Upper lobe of left lung (tissue), 4 donors: ENCODE results near the gene MYZAP.

Experiments
- CTCF ChIP-seq, 6 experiments: fragments of 450-650 bp in 4 of 6; fragments of 200-600 bp in 2 of 6; sonication (generic) in 2 of 6; IDR thresholded peaks; one replicate each; pipeline ENCODE4 v1.5.1; 2016 to 2019; ENCODE audit warnings: antibody characterized with exemption in 6 of 6
- POLR2A ChIP-seq, 4 donors: fragments of 450-650 bp; IDR thresholded peaks; one replicate each; pipeline ENCODE4 v1.5.1; 2016 to 2017; ENCODE audit warnings: antibody characterized with exemption in 4 of 4, mild to moderate bottlenecking in 2 of 4
- POLR2AphosphoS5 ChIP-seq, 2 donors: sonication (generic); formaldehyde crosslinking; IDR thresholded peaks; one replicate each; pipeline ENCODE4 v1.5.1; 2017; ENCODE audit warnings: antibody characterized with exemption in 2 of 2

GRCh38 chr15:57639306-57639705 lies 47.6 kb downstream of the MYZAP start:
- TF ChIP-seq POLR2AphosphoS5 (IDR thresholded peaks at IDR 0.05): no peak
- no peak for TF ChIP-seq CTCF (IDR thresholded peaks at IDR 0.05)
- no peak for TF ChIP-seq POLR2A (IDR thresholded peaks at IDR 0.05)
